Measurements from ENCODE around the gene MAFG. TPM values are rescaled to one million over a fixed set of nuclear protein-coding genes. Genes with fewer than 3 reads are reported as not detected.

The MAFG gene
- total and polyA plus RNA-seq, 2 donors (not counting 3 experiments of a cell fraction or from before 2014, with no cell fraction given), result 27.6 to 35.0 TPM

GRCh38 chr17:81976332-81977210 is 49.0 kb upstream of the MAFG start:
- Histone ChIP-seq H3K4me2 (ENCODE audit: insufficient read depth, low read length) (peak overlapping the region; percentile 19), H4K20me1 (replicated peaks; ENCODE audit: control insufficient read depth, extremely low read depth, insufficient read depth, low read length) (no peaks in the 10 kb centered on the region), H3K4me3 (replicated peaks in 1 of 3; ENCODE audit: insufficient read depth in 1 of 3, low read depth in 1 of 3, low read length in 3 of 3) (peak overlapping the region in 2 of 3 experiments; percentile 17 to 61), H3K9ac (replicated peaks; ENCODE audit: extremely low read depth, insufficient read depth, low read length) (peak overlapping the region; percentile 92), H3K79me2 (ENCODE audit: control insufficient read depth, insufficient read depth, low read length) (no peaks in the 10 kb centered on the region), H3K36me3 (ENCODE audit: control insufficient read depth in 2 of 2, extremely low read depth in 1 of 2, insufficient read depth in 2 of 2, low read length in 2 of 2) (no peaks in the 10 kb centered on the region), H2AFZ (ENCODE audit: low read depth, low read length) (peak overlapping the region; percentile 28), H3K27me3 (ENCODE audit: control insufficient read depth in 2 of 2, insufficient read depth in 2 of 2, low read length in 2 of 2) (no peaks in the 10 kb centered on the region), H3K4me1 (ENCODE audit: control insufficient read depth, extremely low read depth, insufficient read depth, low read length) (peaks cover 5% of the 10 kb centered on the region), H3K27ac (ENCODE audit: insufficient read depth, low read depth, low read length) (no peak overlapping the region), H3K9me3 (replicated peaks; ENCODE audit: control insufficient read depth, insufficient read depth, low read length) (no peaks in the 10 kb centered on the region), H3K9me1 (replicated peaks; ENCODE audit: control insufficient read depth, extremely low read depth, insufficient read depth, low read length) (no peaks in the 10 kb centered on the region)
- intact Hi-C loops (cut with micrococcal nuclease), result loop anchor here (5.0 kb wide), 3 partner anchors 39 to 121 kb away; partner anchors contain the start of genes CENPX, FASN, LRRC45 and PYCR1
- FAIRE-seq (peak; percentile 65), DNase-seq (ENCODE audit: low read depth, low spot score) (peak; percentile 18)
- TSS peak; percentile 65 for BruUV-seq (replicated peaks)
- no peak for TF ChIP-seq CTCF (IDR thresholded peaks at IDR 0.05; ENCODE audit: extremely low read depth in 1 of 2, insufficient read depth in 1 of 2, low read depth in 1 of 2, low read length in 2 of 2)
- TF ChIP-seq GATA2 (IDR thresholded peaks at IDR 0.05; ENCODE audit: insufficient read depth, insufficient read length, low read depth, low read length), result no peak
- TF ChIP-seq POLR2A (IDR thresholded peaks at IDR 0.05; ENCODE audit: low read depth, low read length), result no peak
- no peak for TF ChIP-seq EZH2 (IDR thresholded peaks at IDR 0.05; ENCODE audit: borderline replicate concordance, low read depth, low read length, severe bottlenecking)
- no peak for TF ChIP-seq FOS (IDR thresholded peaks at IDR 0.05; ENCODE audit: borderline replicate concordance, insufficient read depth, low read length)
- no peak for TF ChIP-seq JUN (IDR thresholded peaks at IDR 0.05; ENCODE audit: borderline replicate concordance, insufficient read depth, insufficient read length, low read depth)
- TF ChIP-seq POLR2AphosphoS5 (IDR thresholded peaks at IDR 0.05; ENCODE audit: insufficient read depth, low read depth, low read length), result no peak
- no peak for TF ChIP-seq MYC (IDR thresholded peaks at IDR 0.05; ENCODE audit: low read depth, low read length)
- TF ChIP-seq MAX (IDR thresholded peaks at IDR 0.05; ENCODE audit: insufficient read depth, insufficient read length), result no peak
- POLR2A ChIA-PET, result no interaction called here
- CTCF ChIA-PET, result interaction anchor here (4.1 kb wide), 1 partner anchor 17 kb away, joined by 18 read pairs; the partner anchor contains the start of gene NOTUM
- dilution Hi-C loops (cut with MboI; ENCODE audit: extremely low pct_ligation_motif_present, low sequenced_read_pairs), result no loop called here

Measured in endothelial cell of umbilical vein (primary cell).